OCI-LY1 (cell line): ENCODE results near the gene APBA3.

Experiments
- EZH2 ChIP-seq: fragments of 200-600 bp; sonication (generic), shearing (Covaris generic); IDR thresholded peaks from 2 replicates; pipeline ENCODE4 v1.8.0; 2017; ENCODE audit warnings: borderline replicate concordance, mixed run types, mild to moderate bottlenecking, antibody characterized with exemption, low read length, moderate library complexity, mixed read lengths
- TF ChIP-seq, protein P1 (sequence below): fragments of 200-600 bp; sonication (generic), shearing (Covaris generic); IDR thresholded peaks from 2 replicates; pipeline ENCODE4 v1.5.1; 2017; ENCODE audit warnings: mild to moderate bottlenecking, antibody characterized with exemption, low read length, moderate library complexity, mixed read lengths

DNA sequence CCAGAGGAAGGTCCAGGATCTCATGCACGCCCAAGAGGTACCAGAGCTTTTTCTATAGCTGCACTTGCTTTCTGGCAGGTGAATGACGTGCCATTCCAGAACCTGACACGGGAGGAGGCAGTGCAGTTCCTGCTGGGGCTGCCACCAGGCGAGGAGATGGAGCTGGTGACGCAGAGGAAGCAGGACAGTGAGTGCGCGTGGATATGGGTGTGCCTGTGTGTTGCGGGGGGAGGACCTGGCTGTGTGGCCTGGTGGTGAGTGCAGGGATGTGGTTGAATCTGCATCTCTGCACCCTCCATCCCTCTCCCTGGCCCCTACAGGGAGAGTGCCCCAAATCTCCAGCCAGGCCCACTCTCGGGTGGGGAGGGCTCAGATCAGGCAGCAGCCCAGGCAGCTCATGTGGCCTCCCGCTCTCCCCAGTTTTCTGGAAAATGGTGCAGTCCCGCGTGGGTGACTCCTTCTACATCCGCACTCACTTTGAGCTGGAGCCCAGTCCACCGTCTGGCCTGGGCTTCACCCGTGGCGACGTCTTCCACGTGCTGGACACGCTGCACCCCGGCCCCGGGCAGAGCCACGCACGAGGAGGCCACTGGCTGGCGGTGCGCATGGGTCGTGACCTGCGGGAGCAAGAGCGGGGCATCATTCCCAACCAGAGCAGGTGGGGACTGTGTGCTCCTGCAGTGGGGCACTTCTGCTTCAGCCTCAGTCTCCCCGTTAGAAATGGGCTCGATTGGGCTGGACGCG is 22.8 kb downstream of the APBA3 start:
- TF ChIP-seq EZH2 = no peak
- TF ChIP-seq, protein P1, sequence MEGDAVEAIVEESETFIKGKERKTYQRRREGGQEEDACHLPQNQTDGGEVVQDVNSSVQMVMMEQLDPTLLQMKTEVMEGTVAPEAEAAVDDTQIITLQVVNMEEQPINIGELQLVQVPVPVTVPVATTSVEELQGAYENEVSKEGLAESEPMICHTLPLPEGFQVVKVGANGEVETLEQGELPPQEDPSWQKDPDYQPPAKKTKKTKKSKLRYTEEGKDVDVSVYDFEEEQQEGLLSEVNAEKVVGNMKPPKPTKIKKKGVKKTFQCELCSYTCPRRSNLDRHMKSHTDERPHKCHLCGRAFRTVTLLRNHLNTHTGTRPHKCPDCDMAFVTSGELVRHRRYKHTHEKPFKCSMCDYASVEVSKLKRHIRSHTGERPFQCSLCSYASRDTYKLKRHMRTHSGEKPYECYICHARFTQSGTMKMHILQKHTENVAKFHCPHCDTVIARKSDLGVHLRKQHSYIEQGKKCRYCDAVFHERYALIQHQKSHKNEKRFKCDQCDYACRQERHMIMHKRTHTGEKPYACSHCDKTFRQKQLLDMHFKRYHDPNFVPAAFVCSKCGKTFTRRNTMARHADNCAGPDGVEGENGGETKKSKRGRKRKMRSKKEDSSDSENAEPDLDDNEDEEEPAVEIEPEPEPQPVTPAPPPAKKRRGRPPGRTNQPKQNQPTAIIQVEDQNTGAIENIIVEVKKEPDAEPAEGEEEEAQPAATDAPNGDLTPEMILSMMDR = no peak
